ENCODE results near the gene RPS10.
"Not testable (repeated sequence)": the region's sequence is repeated elsewhere in the genome, so short reads cannot be mapped to it uniquely, and the experiment has no call there.

RPS10 gene

DNA sequence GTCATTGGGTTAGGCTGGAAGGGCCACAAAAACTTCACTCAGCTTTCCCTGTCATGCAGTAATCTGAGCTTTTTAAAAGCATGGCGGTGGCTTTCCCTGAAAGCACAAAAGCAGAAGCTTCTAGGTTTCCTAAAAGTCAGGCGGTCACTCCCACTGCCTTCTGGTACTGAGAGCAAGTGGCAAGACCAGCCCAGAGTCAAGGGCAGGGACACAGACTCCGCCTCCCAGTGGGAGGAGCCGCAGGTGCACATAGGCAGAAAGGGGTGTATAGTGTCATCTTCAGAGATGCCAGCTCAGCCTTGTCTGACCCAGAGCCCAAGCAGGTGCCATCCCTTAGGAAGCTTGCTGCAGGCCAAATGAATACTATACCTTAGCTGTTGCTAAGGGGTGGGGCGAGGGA is 22.0 kb upstream of the RPS10 start:
- DNase-seq (ENCODE audit: low spot score) = peak; percentile 32

DNA sequence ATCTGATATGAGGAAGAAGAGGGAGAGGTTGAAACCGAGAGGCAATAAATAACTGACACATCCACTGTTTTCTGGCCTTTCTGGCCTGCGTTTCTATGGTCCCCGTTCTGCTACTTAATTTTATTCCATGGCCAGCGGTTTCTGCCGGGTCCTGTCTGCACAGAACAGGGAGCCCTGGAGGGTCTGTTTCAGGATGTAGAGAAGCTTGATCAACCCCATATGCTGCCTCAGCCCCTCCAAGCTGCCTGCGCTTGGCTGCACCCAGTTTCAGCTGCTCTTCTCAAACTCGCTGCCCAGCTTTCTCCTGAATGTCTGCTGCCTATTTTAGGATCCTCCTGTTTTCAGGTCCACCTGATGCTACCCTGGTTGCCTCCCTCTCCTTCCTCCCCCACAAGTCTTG is 21.5 kb upstream of the RPS10 start:
- DNase-seq (ENCODE audit: low spot score) = no peak

DNA sequence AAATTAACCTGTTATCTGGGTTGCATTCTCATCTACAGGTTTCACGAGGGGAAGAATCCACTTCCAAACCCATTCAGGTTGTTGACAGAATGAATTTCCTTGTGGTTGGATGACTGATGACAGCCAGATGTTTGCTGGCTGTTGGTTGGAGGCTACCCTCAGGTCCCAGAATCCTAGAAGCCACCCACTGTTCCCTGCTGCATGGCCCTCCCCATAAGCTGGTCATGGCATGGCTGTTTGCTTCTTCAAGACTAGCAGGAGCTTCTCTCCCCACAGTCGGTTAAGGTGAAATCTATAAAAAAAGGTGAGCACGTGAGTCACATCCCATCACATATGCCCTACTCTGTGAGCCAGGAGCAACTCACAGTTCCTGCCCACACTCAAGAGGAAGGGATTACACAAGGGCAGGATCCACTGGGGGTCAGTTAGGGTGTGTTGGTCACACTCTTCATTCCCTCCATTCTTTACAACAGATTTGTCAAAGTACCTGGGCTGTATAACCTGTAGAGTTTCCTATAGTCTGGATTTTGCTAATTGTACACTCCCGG is 19.5 kb upstream of the RPS10 start:
- no peak for DNase-seq (ENCODE audit: low spot score)

DNA sequence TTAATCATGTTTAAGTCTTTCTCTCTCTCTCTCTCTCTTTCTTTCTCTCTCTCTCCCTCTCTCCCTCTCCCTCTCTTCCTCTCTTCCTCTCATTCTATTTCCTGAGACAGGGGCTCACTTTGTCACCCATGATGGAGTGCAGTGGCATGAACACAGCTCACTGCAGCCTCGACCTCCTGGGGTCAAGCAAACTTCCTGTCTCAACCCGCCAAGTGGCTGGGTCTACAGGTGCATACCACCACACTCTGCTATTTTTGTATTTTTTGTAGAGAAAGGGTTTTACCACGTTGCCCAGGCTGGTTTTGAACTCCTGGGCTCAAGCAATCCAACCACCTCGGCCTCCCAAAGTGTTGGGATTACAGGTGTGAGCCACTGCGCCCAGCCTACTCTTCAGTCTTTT is 15.7 kb upstream of the RPS10 start:
- DNase-seq (ENCODE audit: low spot score) = no peak

DNA sequence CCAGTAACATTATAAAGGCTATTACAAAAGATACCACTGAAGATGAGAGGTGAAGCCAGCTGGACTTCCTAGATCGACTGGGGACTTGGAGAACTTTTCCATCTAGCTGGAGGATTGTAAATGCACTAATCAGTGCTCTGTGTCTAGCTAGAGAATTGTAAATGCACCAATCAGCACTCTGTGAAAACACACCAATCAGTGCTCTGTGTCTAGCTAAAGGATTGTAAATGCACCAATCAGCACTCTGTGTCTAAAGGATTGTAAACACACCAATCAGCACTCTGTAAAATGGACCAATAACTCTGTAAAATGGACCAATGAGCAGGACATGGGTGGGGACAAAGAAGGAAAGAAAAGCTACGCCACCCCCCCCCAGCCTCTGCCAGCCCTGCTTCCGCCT is 13.6 kb upstream of the RPS10 start:
- DNase-seq (ENCODE audit: low spot score) = no peak

DNA sequence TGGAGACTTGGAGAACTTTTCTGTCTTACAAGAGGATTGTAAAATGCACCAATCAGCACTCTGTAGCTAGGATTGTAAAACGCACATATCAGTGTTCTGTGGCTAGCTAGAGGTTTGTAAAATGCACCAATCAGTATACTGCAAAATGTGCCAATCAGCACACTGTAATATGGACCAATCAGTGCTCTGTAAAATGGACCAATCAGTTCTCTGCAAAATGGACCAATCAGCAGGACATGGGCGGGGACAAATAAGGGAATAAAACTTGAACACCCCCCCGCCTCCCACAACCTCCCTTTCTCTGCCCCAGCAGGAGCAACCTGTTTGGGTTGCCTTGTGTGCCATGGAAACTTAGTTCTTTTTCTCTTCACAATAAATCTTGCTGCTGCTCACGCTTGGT is 12.8 kb upstream of the RPS10 start:
- no peak for DNase-seq (ENCODE audit: low spot score)

DNA sequence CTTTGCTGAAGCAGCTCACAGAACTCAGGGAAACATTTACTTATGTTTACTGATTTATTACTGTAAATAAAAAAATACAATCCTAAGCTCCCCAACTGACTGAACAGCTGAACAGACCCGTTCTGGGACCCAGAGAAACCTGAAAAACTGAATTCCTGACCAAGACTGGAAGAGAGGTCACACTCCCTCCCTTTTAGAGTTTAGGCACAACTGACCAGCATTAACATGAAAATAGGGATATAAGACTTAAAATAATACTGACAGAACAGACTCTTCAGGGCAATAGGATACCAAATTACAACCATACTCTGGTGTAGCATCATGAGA is 11.7 kb upstream of the RPS10 start:
- no peak for DNase-seq (ENCODE audit: low spot score)

DNA sequence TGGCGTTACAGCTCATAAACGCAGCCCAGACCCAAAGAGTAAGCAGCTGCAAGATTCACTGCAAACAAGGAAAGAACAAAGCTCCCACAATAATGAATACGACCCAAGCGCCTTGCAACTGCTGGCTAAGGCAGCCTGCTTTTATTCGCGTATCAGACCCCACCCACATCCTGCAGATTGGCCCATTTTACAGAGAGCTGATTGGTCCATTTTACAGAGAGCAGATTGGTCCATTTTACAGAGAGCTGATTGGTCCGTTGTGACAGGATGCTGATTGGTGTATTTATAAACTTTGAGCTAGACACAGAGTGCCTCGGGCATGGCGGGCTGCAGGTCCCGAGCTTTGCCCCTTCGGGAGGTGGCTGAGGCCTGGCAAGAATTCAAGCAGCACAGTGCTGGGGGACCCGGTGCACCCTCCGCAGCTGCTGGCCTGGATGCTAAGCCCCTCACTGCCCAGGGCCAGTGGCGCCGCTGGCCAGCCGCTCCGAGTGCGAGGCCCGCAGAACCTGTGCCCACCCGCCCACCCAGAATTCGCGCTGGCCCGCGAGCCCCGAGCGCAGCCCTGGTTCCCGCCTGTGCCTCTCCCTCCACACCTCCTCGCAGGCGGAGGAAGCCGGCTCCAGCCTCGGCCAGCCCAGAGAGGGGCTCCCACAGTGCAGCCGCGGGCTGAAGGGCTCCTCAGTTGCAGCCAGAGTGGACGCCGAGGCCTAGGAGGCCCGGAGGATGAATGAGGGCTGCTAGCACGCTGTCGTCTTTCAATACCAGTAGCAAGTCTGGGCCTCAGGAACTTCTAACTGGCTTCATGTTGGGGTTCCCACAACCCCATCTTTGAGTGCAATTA is 11.2 kb upstream of the RPS10 start:
- DNase-seq (ENCODE audit: low spot score) = no peak

DNA sequence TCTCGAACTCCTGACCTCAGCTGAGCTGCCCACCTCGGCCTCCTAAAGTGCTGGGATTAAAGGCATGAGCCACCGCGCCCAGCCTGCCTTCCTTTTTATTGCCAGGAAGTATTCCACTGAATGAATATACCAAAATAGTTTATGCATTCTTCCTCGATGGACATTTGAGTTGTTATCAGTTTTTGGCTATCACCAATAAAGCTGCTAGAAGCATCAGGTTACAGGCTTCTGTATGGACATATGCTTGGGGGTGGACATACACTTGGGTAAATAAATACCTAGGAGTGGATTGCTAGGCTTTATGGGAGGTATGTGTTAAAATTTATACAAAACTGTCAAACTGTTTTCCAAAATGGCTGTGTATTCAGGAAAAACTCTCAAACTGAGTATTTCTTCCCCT is 10.0 kb upstream of the RPS10 start:
- no peak for DNase-seq (ENCODE audit: low spot score)

DNA sequence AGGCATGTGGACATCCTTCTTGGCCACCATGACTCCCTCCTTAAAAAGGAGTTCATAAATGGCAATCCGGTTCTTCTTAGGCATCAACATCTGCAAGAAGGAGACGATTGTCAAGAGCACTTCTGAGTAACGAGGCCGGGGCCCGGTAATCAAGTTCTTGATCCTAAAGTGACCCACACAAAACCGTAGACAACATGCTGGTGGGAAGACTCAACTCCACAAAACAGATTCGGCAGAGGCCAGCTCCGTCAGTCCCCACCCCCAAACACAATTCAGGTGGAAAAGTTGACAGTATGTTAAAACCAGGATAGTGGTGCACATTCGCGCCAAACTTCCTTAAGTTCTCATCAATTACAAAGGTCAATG is 754 bp downstream of the RPS10 start:
- no peak for DNase-seq (ENCODE audit: low spot score)

DNA sequence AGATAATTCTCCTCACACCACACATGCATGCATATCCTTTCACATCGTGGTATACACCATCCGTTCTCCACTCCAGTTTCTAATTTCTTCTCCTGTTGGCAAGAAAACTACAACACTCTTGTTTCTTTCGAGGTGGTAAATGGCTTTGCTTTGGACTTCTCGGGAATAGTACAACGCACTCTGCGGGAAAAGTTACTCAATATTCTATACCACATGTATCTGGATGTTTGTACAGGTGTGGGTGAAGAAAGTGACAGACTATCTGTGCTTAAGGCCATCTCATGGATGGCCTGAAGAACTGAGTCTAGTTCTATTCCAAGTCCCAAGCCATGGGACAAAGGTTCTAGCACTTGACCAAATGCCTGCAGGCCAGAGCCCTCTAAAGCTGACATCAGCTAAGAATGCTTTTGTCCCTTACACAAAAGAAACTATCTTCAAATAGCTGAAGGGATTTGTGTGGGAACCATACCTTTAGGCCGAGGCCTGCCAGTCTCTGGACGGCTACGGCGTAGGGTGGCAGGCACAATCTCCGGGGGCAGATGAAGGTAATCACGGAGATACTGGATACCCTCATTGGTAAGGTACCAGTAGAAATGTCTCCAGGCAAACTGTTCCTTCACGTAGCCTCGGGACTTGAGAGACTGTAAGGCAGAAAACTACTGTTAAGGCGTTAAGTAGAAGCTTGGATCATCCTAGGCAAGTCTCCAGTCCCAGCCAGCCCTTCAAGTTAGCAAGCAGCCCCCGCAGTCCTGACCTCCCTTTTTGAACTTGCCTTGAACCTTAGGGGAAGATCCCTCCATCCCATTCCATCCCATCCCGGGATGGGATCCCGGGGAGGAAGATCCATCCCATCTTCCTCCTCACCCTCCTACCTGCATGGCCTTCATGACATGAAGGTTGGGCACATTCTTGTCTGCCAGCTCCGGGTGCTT is 1.4 kb downstream of the RPS10 start:
- no peak for DNase-seq (ENCODE audit: low spot score)

DNA sequence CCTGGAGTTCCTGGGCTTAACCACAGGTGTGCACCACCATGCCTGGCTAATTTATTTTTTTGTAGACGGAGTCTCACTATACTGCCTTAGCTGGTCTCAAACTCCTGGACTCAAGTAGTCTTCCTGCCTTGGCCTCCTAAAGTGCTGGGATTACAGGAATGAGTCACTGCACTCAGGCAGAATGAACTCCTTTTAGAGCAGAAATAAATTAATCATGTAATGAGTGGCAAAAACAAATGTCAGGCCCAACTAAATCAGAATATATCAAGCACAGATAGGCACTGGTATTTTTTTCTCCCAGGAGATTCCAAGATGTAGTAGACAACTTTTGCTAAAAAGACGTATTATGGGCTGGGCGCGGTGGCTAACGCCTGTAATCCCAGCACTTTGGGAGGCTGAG is 2.6 kb downstream of the RPS10 start:
- peak; percentile 30 for DNase-seq (ENCODE audit: low spot score)

DNA sequence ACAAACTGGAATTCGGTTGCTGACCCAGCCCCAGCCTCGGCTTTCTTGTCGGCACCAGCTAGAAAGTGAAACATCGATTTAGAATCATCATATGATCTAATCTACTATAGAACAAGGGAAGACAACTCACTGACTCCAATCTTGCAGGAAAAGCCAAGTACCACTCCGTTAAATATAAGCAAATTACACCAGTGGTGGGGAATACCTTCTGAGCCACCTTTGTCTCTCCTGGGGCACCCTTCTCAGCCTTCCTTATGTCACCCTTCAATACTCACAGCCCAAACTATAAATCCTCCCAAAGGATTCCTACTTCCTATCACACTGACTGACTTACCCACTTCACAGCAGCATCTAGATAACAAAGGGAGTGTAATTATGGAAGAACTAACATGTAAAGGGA is 7.5 kb downstream of the RPS10 start:
- no peak for DNase-seq (ENCODE audit: low spot score)

DNA sequence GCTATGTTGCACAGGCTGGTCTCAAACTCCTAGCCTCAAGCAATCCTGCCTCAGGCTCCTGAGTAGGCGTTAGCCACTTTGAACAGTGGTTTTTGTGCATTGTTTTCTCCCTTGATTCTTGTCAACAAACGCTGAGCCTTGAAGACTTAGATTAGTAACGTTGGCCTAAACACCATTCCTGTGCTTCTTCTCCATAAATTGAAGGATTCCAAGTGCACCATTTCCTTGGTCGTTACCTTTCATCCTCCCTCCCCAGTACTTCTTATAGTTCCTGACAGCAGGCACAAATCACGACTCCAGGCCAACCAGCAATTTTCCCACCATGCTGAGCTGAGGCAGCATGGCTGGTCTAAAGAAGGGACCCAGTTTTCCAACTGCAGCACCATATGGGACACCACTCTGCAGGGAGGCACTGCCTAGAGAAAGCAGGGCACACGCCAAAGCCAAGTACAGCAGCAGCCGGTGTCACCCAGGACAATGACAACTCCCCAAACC is 8.9 kb downstream of the RPS10 start:
- DNase-seq (ENCODE audit: low spot score) = no peak

DNA sequence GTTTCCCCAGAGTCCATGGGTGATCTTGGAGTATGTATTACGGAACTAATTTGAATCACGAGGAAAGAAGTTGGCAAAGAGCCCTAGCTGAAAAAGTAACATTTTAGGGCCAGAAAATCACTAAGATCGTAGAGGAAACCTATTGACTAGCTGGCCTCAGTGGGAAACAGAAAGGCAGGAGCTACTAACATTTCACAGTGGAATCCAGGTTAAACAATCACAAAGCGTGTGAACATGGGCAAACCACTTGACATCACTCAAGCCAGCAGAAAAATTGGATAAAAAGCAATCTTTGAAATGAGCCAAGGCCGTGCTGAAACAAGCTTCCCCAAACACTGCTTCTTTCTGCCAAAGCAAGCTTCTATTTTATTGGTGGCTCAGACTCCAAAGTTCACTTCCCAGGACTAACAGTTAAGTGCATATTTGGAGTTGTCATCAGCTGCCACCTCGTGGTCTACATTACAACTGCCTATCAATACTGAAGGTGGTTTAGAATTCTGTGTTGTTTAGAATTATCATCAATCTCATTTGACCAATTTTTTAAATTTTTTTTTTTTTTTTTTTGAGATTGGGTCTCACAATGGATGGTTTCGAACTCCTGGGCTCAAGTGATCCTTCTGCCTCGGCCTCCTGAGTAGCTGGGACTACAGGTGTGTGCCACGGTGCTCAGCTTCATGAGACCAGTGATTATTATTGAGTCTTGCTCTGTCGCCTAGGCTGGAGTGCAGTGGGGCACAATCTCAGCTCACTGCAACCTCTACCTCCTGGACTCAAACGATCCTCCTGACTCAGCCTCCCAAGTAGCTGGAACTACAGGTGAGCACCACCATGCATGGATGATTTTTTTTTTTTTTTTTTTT is 10.6 kb downstream of the RPS10 start:
- peak; percentile 66 for DNase-seq (ENCODE audit: low spot score)

DNA sequence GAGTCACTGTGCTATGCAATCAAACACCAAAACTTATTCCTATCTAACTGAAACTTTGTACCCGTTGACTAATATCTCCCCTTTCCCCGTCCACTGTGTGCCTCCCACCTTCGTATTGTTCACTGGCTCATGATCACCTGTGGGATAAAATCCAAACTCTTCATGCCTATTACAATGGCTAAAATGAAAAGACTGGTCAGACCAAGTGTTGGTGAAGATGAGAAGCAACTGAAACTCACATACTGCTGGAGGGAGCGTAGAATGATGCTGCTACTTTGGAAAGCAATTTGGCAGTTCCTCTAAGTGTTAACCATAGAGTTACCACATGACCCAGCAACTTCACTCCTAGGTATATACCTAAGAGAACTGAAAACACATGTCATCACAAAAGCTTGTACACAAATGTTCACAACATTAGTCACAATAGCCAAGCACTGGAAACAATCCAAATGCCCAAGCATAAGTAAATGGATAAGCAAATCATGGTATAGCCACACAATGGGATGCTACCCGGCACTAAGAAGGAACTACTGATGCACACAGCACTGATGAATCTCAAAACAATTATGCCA is 13.1 kb downstream of the RPS10 start:
- DNase-seq (ENCODE audit: low spot score) = peak; percentile 73

DNA sequence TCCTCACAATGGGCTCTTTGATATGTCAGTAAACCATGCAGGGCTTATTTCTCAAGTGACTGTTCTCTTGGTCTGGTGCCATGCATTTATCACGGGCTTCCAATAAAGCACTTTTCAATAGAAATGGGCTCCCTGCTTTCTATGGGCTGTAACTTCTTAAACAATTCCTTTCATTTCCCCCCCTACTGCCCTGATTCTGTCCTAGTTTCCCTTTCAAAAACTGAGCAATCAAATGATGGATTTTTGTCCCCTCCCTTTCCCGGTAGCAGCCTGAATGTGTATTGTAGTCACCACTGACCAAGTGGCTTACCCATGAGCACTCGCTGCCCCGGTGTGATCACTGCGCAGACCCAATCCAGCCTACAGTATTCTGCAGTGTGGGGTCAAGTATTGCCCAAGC is 13.9 kb downstream of the RPS10 start:
- no peak for DNase-seq (ENCODE audit: low spot score)

DNA sequence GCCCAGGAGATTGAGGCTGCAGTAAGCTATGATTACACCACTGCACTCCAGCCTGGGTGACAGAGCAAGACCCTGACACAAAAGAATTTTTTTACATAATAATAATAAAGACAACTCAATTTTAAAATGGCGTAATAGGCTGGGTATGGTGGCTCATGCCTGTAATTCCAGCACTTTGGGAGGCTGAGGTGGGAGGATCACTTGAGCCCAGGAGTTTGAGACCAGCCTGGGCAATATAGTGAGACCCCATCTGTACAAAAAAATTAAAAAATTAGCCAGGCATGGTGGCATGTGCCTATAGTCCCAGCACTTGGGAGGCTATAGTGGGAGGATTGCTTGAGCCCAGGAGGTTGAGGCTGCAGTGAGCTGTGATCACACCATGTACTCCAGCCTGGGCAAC is 18.0 kb downstream of the RPS10 start:
- DNase-seq (ENCODE audit: low spot score) = not testable (repeated sequence)

DNA sequence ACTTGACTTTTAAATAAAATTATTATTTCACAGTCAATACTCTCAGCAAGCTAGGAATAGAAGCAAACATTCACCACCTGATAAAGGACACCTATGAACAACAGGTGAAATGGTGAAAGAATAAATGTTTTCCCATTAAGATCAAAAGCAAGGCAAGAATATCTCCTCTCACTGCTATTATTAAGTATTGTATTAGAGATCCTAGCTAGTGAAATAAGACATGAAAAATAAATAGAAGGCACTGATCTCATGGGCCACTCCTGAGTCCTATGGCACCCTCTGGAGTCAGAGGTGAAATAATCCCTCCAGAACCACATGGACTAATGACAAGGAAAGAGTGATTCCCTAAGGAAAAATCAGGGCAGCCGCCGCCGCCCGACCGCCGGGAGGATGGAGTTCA is 29.4 kb downstream of the RPS10 start:
- DNase-seq (ENCODE audit: low spot score) = no peak

DNA sequence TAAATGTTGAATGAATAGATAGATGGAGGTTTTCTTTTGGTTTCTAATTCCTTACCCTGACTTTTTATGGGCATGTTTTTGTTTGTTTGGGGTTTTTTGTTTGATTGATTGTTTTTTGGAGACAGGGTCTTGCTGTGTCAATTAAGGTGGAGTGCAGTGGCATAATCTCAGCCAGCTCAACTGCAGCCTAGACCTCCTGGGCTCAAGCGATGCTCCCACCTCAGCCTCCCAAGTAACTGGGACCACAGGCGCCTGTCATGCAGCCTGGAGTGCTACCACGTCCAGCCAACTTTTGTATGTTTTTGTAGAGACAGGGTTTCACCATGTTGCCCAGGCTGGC is 31.9 kb downstream of the RPS10 start:
- DNase-seq (ENCODE audit: low spot score) = no peak

DNA sequence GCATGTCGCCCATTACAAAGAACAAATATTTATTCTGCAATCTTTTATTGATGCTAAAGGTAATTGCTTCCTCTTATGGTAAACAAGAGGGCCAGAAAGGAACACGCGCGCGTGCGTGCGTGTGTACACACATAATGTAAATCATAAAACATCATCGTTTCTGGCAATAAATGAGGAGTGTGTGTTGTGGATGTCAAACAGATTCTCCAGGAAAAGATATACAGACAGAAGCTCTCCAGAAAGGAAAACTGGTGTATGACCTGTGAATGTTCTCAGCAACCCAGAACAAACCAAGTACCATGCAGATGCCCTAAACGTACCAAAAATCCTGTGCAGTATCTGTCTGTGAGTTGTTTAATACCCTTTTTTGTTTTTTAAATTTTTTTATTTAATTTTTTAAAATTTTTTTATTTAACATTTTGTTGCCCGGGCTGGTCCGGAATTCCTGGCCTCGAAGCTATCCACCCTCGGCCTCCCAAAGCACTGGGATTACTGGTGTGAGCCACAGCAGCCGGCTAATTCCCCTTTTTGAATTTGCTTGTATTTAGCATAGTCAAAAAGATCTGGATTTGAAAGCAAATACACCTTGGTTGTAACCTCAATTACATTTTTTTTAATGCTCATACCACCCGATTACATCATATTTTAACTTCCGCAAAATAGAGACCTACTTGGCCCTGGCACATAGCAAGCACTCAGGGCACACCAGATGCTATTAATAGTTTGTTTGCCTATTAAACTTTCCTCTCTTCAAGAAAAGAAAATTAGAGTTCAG is 32.5 kb downstream of the RPS10 start:
- DNase-seq (ENCODE audit: low spot score) = no peak
